HL-60 (cell line): ENCODE data around the gene FASTK.

Source experiments
- POLR2AphosphoS5 ChIP-seq: IDR thresholded peaks from 2 replicates; pipeline ENCODE4 v1.6.1; 2012; ENCODE audit warnings: low read depth
- TF ChIP-seq, protein P1 (sequence below): IDR thresholded peaks from one replicate; pipeline ENCODE4 v1.5.1; 2011; ENCODE audit warnings: low read length, control low read depth, inconsistent platforms; ENCODE audit not compliant: insufficient read depth
- TF ChIP-seq, protein P2 (sequence below): IDR thresholded peaks from 2 replicates; pipeline ENCODE4 v1.6.1; 2012; ENCODE audit warnings: low read depth; ENCODE audit not compliant: insufficient replicate concordance

DNA sequence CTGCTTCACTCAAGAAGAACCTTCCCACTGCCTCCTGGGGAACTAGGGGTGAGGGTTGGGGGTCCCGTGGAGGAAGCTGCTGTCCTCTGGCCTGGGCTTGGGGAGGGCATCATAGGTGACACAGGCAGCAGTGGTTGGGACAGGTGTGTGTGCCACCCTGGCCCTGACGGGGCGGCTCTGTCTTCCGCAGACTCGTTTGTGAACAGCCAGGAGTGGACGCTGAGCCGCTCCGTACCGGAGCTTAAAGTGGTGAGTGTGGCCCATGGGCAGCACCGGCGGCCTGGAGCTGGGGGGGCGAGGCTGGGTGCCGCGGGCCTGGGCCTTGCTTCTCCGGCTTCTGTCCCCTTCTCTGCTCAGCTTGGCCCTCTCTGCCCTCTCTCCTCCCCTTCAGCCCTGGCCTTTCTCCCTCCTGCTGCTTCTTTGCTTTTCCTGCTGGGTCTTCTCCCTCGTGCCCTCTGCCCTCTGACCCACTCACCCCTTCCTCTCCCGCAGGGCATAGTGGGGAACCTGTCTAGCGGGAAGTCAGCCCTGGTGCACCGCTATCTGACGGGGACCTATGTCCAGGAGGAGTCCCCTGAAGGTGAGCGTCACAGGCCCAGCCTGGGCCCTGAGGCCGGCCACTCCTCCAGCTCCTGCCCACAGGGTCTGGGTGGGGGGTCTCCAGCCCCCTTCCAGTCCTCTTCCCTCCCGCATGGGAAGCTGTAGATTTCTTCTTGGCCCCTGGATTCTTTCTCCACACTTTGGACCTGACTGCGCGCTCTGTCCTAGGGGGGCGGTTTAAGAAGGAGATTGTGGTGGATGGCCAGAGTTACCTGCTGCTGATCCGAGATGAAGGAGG, 36.2 kb upstream of the FASTK start:
- TF ChIP-seq, protein P1, sequence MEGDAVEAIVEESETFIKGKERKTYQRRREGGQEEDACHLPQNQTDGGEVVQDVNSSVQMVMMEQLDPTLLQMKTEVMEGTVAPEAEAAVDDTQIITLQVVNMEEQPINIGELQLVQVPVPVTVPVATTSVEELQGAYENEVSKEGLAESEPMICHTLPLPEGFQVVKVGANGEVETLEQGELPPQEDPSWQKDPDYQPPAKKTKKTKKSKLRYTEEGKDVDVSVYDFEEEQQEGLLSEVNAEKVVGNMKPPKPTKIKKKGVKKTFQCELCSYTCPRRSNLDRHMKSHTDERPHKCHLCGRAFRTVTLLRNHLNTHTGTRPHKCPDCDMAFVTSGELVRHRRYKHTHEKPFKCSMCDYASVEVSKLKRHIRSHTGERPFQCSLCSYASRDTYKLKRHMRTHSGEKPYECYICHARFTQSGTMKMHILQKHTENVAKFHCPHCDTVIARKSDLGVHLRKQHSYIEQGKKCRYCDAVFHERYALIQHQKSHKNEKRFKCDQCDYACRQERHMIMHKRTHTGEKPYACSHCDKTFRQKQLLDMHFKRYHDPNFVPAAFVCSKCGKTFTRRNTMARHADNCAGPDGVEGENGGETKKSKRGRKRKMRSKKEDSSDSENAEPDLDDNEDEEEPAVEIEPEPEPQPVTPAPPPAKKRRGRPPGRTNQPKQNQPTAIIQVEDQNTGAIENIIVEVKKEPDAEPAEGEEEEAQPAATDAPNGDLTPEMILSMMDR = no peak
- no peak for TF ChIP-seq POLR2AphosphoS5
- TF ChIP-seq, protein P2, sequence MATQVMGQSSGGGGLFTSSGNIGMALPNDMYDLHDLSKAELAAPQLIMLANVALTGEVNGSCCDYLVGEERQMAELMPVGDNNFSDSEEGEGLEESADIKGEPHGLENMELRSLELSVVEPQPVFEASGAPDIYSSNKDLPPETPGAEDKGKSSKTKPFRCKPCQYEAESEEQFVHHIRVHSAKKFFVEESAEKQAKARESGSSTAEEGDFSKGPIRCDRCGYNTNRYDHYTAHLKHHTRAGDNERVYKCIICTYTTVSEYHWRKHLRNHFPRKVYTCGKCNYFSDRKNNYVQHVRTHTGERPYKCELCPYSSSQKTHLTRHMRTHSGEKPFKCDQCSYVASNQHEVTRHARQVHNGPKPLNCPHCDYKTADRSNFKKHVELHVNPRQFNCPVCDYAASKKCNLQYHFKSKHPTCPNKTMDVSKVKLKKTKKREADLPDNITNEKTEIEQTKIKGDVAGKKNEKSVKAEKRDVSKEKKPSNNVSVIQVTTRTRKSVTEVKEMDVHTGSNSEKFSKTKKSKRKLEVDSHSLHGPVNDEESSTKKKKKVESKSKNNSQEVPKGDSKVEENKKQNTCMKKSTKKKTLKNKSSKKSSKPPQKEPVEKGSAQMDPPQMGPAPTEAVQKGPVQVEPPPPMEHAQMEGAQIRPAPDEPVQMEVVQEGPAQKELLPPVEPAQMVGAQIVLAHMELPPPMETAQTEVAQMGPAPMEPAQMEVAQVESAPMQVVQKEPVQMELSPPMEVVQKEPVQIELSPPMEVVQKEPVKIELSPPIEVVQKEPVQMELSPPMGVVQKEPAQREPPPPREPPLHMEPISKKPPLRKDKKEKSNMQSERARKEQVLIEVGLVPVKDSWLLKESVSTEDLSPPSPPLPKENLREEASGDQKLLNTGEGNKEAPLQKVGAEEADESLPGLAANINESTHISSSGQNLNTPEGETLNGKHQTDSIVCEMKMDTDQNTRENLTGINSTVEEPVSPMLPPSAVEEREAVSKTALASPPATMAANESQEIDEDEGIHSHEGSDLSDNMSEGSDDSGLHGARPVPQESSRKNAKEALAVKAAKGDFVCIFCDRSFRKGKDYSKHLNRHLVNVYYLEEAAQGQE = no peak
